Measurements from ENCODE around the gene SNX30.

The SNX30 gene

DNA sequence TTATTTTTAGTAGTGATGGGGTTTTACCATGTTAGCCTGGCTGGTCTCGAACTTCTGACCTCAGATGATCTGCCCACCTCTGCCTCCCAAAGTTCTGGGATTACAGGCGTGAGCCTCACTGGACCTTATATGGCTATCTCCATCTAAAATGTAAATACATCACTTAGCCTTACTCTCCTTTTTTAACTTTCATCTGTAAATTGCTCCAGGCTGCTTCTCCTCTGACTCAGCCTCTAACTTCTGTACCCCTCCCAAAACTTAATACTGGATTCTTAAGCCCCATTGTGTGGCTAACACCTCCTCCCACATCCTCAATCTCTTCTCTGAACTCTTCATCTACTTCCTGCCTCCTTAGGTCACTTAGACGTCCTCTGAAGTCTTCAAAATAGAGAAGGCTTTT, 4.0 kb downstream of the SNX30 start:
- TF ChIP-seq TCF12 (IDR thresholded peaks at IDR 0.05; ENCODE audit: low read depth) = no peak
- TF ChIP-seq YY1 (IDR thresholded peaks at IDR 0.05; ENCODE audit: low read depth) = no peak
- TF ChIP-seq EP300 (IDR thresholded peaks at IDR 0.05; ENCODE audit: borderline replicate concordance) = no peak
- TF ChIP-seq EGR1 (IDR thresholded peaks at IDR 0.05) = no peak
- TF ChIP-seq FOXM1 (IDR thresholded peaks at IDR 0.05; ENCODE audit: borderline replicate concordance, low read depth) = no peak
- no peak for TF ChIP-seq NFIC (IDR thresholded peaks at IDR 0.05)
- TF ChIP-seq, protein P1, sequence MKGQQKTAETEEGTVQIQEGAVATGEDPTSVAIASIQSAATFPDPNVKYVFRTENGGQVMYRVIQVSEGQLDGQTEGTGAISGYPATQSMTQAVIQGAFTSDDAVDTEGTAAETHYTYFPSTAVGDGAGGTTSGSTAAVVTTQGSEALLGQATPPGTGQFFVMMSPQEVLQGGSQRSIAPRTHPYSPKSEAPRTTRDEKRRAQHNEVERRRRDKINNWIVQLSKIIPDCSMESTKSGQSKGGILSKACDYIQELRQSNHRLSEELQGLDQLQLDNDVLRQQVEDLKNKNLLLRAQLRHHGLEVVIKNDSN (IDR thresholded peaks at IDR 0.05) = no peak
- no peak for TF ChIP-seq ZBTB7A (IDR thresholded peaks at IDR 0.05; ENCODE audit: low read depth)
- no peak for TF ChIP-seq RAD21 (IDR thresholded peaks at IDR 0.05; ENCODE audit: low read depth)
- no peak for TF ChIP-seq CEBPB (IDR thresholded peaks at IDR 0.05)
- no peak for TF ChIP-seq MAX (IDR thresholded peaks at IDR 0.05)
- no peak for TF ChIP-seq TAF1 (IDR thresholded peaks at IDR 0.05; ENCODE audit: low read depth)
- TF ChIP-seq REST (IDR thresholded peaks at IDR 0.05; ENCODE audit: low read depth) = no peak

GRCh38 chr9:112755016-112755427, 4.5 kb downstream of the SNX30 start:
- TF ChIP-seq MAX (IDR thresholded peaks at IDR 0.05) = no peak
- no peak for TF ChIP-seq TEAD4 (IDR thresholded peaks at IDR 0.05)
- TF ChIP-seq YY1 (IDR thresholded peaks at IDR 0.05; ENCODE audit: low read depth) = no peak
- no peak for TF ChIP-seq EGR1 (IDR thresholded peaks at IDR 0.05)
- TF ChIP-seq RAD21 (IDR thresholded peaks at IDR 0.05; ENCODE audit: low read depth) = no peak
- no peak for TF ChIP-seq NFIC (IDR thresholded peaks at IDR 0.05)
- no peak for TF ChIP-seq REST (IDR thresholded peaks at IDR 0.05; ENCODE audit: low read depth)
- TF ChIP-seq CREB1 (IDR thresholded peaks at IDR 0.05; ENCODE audit: low read depth) = no peak
- TF ChIP-seq ZBTB7A (IDR thresholded peaks at IDR 0.05; ENCODE audit: low read depth) = no peak
- TF ChIP-seq CEBPB (IDR thresholded peaks at IDR 0.05) = no peak
- no peak for TF ChIP-seq FOXM1 (IDR thresholded peaks at IDR 0.05; ENCODE audit: borderline replicate concordance, low read depth)

- TF ChIP-seq TAF1 (IDR thresholded peaks at IDR 0.05; ENCODE audit: low read depth) = no peak
- TF ChIP-seq CREB1 (IDR thresholded peaks at IDR 0.05; ENCODE audit: low read depth) = no peak
- TF ChIP-seq ZBTB7A (IDR thresholded peaks at IDR 0.05; ENCODE audit: low read depth) = no peak
- no peak for TF ChIP-seq FOXM1 (IDR thresholded peaks at IDR 0.05; ENCODE audit: borderline replicate concordance, low read depth)
- TF ChIP-seq RAD21 (IDR thresholded peaks at IDR 0.05; ENCODE audit: low read depth) = no peak
- TF ChIP-seq REST (IDR thresholded peaks at IDR 0.05; ENCODE audit: low read depth) = no peak
- TF ChIP-seq NFIC (IDR thresholded peaks at IDR 0.05) = no peak
- no peak for TF ChIP-seq EP300 (IDR thresholded peaks at IDR 0.05; ENCODE audit: borderline replicate concordance)
Observed at GRCh38 chr9:112755675-112756074, 5.1 kb downstream of the SNX30 start.

GRCh38 chr9:112757282-112757883, 6.8 kb downstream of the SNX30 start:
- TF ChIP-seq RAD21 (IDR thresholded peaks at IDR 0.05; ENCODE audit: low read depth) = no peak
- TF ChIP-seq REST (IDR thresholded peaks at IDR 0.05; ENCODE audit: low read depth) = no peak
- TF ChIP-seq, protein P1 (IDR thresholded peaks at IDR 0.05) = no peak
- TF ChIP-seq YY1 (IDR thresholded peaks at IDR 0.05; ENCODE audit: low read depth) = no peak
- no peak for TF ChIP-seq EGR1 (IDR thresholded peaks at IDR 0.05)
- TF ChIP-seq CEBPB (IDR thresholded peaks at IDR 0.05) = no peak
- TF ChIP-seq TAF1 (IDR thresholded peaks at IDR 0.05; ENCODE audit: low read depth) = no peak
- no peak for TF ChIP-seq TEAD4 (IDR thresholded peaks at IDR 0.05)
- TF ChIP-seq CREB1 (IDR thresholded peaks at IDR 0.05; ENCODE audit: low read depth) = no peak
- no peak for TF ChIP-seq NFIC (IDR thresholded peaks at IDR 0.05)
- no peak for TF ChIP-seq MAX (IDR thresholded peaks at IDR 0.05)

Measured in Ishikawa (cell line).